ENCODE measurements around the gene PTPN4.

DNA sequence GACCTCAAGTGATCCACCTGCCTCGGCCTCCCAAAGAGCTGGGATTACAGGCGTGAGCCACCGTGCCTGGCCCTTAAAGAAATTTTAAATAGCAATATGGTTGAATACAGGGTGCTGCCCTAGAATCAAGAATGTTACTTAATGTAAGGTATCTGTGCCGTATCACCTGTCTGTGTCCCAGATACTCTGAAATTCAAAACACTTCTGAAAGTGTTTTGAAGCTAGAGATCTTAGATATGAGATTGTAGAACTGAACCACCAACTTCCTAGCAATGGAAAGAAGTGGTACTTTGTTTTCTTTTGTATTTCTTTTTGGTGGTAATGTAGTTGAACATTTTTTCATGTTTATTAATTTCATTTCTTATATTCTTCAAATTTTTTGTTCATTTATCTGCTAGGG is 13.0 kb downstream of the PTPN4 start:
- no peak for TF ChIP-seq CTCF (IDR thresholded peaks at IDR 0.05)
- no peak for TF ChIP-seq POLR2A (IDR thresholded peaks at IDR 0.05)

All from esophagus squamous epithelium (tissue), 4 donors.